ENCODE measurements around the gene ADIG.

ADIG gene

DNA sequence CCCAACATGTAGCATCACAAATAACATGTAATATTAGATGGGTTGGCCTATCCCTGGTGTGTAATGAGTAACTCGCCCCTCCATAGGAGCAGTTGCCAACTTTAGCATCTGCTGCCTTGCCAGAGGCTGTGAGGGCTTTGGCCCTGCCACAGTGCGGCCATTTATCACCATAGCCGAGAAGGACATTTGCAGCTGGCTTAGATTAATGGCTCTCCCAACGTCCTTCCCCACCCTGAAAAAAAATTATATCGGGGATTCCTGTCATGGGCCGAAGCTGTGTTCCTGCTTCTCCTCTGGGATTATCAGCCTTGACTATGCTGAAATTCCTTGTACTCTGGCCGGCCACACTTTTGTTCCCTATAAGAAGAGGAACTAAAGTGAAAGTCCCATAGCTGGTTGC, 7.6 kb upstream of the ADIG start:
- Histone ChIP-seq H3K27me3 (ENCODE audit: control insufficient read depth, insufficient read depth, low read length) (no peaks in the 10 kb centered on the region), H3K4me3 (ENCODE audit: low read length) (no peak overlapping the region), H3K4me1 (ENCODE audit: control insufficient read depth, insufficient read depth, low read length) (no peaks in the 10 kb centered on the region), H3K27ac (ENCODE audit: low read length) (no peak overlapping the region), H3K36me3 (ENCODE audit: control insufficient read depth, insufficient read depth, low read length) (peaks cover 2% of the 10 kb centered on the region; the same call in 1 of the 2 replicates), H3K9me3 (ENCODE audit: control insufficient read depth, insufficient read depth, low read length) (no peaks in the 10 kb centered on the region)
- DNase-seq (ENCODE audit: low read depth, low spot score) = no peak
- no CpG with 5 or more reads among the region's 7 CpGs for WGBS (ENCODE audit: insufficient coverage, insufficient read length)

DNA sequence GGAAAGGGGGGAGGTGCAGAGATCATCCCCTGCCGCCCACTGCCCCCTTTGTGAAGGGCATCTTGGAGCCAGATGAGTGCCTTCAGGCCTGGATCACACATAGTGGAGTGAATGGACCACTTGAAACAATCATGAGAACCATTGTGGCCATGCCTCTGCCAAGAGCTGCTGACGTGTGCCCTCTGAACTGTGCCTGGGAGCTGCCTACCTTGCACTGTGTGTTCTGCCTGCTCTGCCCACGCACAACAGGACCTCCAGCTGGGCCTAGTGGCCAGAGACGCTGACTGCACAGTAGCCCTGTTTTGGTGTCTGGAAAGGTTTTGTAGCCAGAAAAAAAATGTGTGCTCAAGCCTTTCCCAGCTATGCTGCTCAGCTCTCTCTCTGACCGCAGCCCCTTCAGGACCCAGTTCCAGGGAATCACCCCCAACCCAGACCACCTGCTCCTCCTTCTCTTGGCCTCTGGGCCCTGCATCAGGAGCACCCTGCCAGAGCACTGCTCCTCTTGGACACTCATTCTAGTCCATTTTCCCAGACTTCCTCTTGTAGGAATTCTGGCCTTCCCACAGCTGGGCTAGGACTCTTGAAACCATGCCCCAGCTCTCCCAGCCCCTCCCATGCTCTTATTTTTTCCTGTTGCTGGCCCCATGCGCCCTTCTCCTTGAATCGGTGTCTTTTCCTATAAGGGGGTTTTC, 1.6 kb upstream of the ADIG start:
- Histone ChIP-seq H3K4me1 (ENCODE audit: control insufficient read depth, insufficient read depth, low read length) (no peaks in the 10 kb centered on the region; the same call in none of the 2 replicates), H3K27ac (ENCODE audit: low read length) (no peak overlapping the region), H3K27me3 (ENCODE audit: control insufficient read depth, insufficient read depth, low read length) (no peaks in the 10 kb centered on the region), H3K4me3 (ENCODE audit: low read length) (no peak overlapping the region), H3K36me3 (ENCODE audit: control insufficient read depth, insufficient read depth, low read length) (peaks cover 2% of the 10 kb centered on the region; the same call in 1 of the 2 replicates), H3K9me3 (ENCODE audit: control insufficient read depth, insufficient read depth, low read length) (no peaks in the 10 kb centered on the region)
- no CpG with 5 or more reads among the region's 7 CpGs for WGBS (ENCODE audit: insufficient coverage, insufficient read length)
- no peak for DNase-seq (ENCODE audit: low read depth, low spot score)

DNA sequence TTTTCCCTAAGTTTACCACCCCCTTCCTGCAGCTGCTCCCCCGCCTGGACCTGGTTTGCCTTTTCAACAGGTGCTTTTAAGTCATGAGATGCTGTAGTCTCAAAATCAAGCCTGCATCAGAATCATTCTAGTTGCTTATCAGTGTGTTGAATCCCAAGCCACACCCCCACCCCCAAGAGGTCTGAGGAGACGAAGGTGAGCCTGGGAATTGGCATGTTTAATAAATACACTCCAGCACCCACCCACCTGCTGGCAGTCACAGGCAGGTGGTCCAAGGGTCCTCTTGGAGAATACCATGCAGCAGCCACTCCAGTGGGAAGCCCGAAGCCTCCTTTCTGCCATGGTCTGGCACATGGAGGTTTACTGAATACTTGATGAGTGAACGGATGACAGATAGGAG, 1.1 kb upstream of the ADIG start:
- Histone ChIP-seq H3K4me1 (ENCODE audit: control insufficient read depth, insufficient read depth, low read length) (no peaks in the 10 kb centered on the region; the same call in none of the 2 replicates), H3K4me3 (ENCODE audit: low read length) (no peak overlapping the region), H3K9me3 (ENCODE audit: control insufficient read depth, insufficient read depth, low read length) (no peaks in the 10 kb centered on the region), H3K36me3 (ENCODE audit: control insufficient read depth, insufficient read depth, low read length) (no peaks in the 10 kb centered on the region), H3K27ac (ENCODE audit: low read length) (no peak overlapping the region), H3K27me3 (ENCODE audit: control insufficient read depth, insufficient read depth, low read length) (no peaks in the 10 kb centered on the region)
- no peak for DNase-seq (ENCODE audit: low read depth, low spot score)
- no CpG with 5 or more reads among the region's 4 CpGs for WGBS (ENCODE audit: insufficient coverage, insufficient read length)

DNA sequence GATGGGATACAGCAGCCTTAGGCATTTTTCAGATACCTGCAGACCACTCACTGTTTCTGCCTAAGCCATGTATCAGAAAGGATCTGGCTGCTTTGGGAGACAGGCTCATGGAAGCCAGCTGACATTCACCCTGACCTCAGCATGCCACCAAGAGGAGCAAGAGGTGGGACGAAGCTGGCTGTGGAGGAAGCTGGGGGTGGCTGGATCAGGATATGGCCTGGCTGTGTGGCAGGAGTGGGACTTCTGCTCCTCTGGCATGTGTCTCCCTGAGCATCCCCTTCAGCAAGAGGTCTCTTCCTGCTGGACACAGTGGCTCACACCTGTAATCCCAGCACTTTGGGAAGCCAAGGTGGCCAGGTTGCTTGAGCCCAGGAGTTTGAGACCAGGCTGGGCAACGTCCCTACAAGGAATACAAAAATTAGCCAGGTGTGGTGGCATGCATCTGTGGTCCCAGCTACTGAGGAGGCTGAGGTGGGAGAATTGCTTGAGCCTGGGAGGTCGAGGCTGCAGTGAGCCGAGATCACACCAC, 897 bp downstream of the ADIG start:
- H3K4me1 ChIP-seq (ENCODE audit: control insufficient read depth, insufficient read depth, low read length) = no peaks in the 10 kb centered on the region; the same call in none of the 2 replicates
- WGBS (ENCODE audit: insufficient coverage, insufficient read length) = no CpG with 5 or more reads among the region's 4 CpGs
- H3K27ac ChIP-seq (ENCODE audit: low read length) = no peak overlapping the region
- H3K4me3 ChIP-seq (ENCODE audit: low read length) = no peak overlapping the region
- H3K9me3 ChIP-seq (ENCODE audit: control insufficient read depth, insufficient read depth, low read length) = no peaks in the 10 kb centered on the region
- H3K27me3 ChIP-seq (ENCODE audit: control insufficient read depth, insufficient read depth, low read length) = no peaks in the 10 kb centered on the region
- DNase-seq (ENCODE audit: low read depth, low spot score) = no peak
- H3K36me3 ChIP-seq (ENCODE audit: control insufficient read depth, insufficient read depth, low read length) = no peaks in the 10 kb centered on the region

DNA sequence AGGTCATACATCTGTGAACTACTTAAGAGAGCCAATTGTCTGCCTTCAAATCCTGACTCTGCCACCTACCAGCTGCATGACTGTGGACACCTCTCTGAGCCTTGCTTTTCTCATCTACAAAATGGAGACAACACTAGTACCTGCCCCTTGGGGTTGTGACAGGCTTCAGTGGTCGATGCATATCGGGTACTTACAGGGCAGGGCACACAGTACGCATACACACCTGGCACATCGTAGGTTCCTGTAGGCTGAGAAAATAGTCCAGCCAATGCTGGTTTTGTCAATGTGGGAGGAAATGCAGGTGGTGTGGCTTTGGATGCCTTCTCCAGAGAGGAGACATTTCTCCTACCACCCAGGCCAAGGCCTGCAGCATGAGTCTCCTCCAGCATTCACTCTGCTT, 2.3 kb downstream of the ADIG start:
- no peaks in the 10 kb centered on the region for H3K9me3 ChIP-seq (ENCODE audit: control insufficient read depth, insufficient read depth, low read length)
- H3K27ac ChIP-seq (ENCODE audit: low read length) = no peak overlapping the region
- H3K27me3 ChIP-seq (ENCODE audit: control insufficient read depth, insufficient read depth, low read length) = no peaks in the 10 kb centered on the region
- no peaks in the 10 kb centered on the region for H3K36me3 ChIP-seq (ENCODE audit: control insufficient read depth, insufficient read depth, low read length)
- H3K4me3 ChIP-seq (ENCODE audit: low read length) = no peak overlapping the region
- DNase-seq (ENCODE audit: low read depth, low spot score) = no peak
- WGBS (ENCODE audit: insufficient coverage, insufficient read length) = no CpG with 5 or more reads among the region's 4 CpGs
- no peaks in the 10 kb centered on the region; the same call in none of the 2 replicates for H3K4me1 ChIP-seq (ENCODE audit: control insufficient read depth, insufficient read depth, low read length)

DNA sequence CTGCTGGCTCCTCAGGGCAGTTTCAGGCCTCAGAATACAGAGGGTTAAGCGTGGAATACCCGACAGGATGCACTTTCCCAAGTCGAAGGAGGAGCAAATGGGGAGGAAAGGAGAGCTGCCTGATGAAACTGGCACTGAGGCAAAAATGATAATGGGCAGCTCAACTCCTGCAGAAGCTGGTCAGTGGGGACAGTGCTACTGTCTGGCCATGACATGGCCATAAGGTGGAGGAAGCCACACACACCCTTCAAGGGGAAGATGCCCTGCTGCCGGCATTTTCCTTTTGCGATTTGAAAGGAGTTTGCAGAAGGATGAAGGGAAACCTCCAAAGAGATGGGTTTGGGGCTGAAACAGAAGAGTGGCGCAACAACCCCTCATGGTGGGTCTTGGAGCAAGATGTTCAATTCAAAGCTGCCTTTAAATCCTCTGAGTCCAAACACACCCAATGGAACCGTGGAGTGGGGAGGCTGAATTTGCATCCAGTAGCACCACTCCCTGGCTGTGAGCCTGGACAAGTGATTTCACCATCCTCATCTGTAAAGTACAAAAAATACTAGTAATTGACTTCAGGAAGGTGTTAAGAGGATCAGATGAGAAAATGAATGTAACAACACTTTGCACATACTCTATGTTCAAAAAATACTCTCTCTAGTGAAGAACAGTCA, 3.2 kb downstream of the ADIG start:
- no CpG with 5 or more reads among the region's 7 CpGs for WGBS (ENCODE audit: insufficient coverage, insufficient read length)
- H3K27me3 ChIP-seq (ENCODE audit: control insufficient read depth, insufficient read depth, low read length) = no peaks in the 10 kb centered on the region
- no peaks in the 10 kb centered on the region for H3K36me3 ChIP-seq (ENCODE audit: control insufficient read depth, insufficient read depth, low read length)
- no peak overlapping the region for H3K27ac ChIP-seq (ENCODE audit: low read length)
- no peaks in the 10 kb centered on the region for H3K9me3 ChIP-seq (ENCODE audit: control insufficient read depth, insufficient read depth, low read length)
- DNase-seq (ENCODE audit: low read depth, low spot score) = no peak
- no peaks in the 10 kb centered on the region; the same call in none of the 2 replicates for H3K4me1 ChIP-seq (ENCODE audit: control insufficient read depth, insufficient read depth, low read length)
- H3K4me3 ChIP-seq (ENCODE audit: low read length) = no peak overlapping the region

DNA sequence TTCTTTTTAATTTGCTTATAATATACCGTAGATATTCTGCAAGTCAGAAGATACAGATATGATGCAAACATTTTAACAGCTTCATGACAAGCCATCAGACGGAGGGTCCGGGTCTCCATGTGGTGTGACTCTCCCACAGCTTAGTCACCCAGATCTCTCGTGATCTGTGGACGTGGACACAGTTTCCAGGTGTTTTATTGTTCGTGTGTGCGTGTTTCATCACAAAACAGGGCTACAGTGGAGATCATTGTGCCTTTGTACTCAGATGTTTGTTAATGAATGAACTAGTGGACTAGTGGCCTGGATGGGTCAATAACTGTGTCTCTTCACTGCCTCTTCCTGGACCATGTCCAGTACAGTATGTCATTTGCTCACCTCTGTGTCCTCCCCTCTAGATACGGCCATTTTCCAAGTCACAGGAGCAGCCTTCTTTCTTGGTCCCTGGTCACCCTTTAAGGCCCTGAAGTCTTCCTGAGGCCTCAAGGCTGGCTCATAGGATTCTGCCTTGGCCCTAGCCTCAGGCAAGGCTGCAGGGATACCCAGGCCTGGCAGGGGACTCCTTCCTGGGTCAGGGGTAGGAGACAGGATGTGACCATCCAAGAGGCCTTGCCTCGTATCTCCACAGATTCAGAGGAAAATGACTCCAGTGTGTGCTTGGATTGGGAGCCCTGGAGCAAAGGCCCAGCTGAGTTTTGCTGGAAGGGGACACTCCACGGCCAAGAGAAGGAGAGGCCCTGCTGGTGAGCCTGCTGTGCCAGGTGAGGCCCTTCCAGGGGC, 4.6 kb downstream of the ADIG start:
- no CpG with 5 or more reads among the region's 10 CpGs for WGBS (ENCODE audit: insufficient coverage, insufficient read length)
- DNase-seq (ENCODE audit: low read depth, low spot score) = no peak
- Histone ChIP-seq H3K9me3 (ENCODE audit: control insufficient read depth, insufficient read depth, low read length) (no peaks in the 10 kb centered on the region), H3K4me3 (ENCODE audit: low read length) (no peak overlapping the region), H3K27ac (ENCODE audit: low read length) (no peak overlapping the region), H3K36me3 (ENCODE audit: control insufficient read depth, insufficient read depth, low read length) (no peaks in the 10 kb centered on the region), H3K27me3 (ENCODE audit: control insufficient read depth, insufficient read depth, low read length) (no peaks in the 10 kb centered on the region), H3K4me1 (ENCODE audit: control insufficient read depth, insufficient read depth, low read length) (no peaks in the 10 kb centered on the region; the same call in 1 of the 2 replicates)

DNA sequence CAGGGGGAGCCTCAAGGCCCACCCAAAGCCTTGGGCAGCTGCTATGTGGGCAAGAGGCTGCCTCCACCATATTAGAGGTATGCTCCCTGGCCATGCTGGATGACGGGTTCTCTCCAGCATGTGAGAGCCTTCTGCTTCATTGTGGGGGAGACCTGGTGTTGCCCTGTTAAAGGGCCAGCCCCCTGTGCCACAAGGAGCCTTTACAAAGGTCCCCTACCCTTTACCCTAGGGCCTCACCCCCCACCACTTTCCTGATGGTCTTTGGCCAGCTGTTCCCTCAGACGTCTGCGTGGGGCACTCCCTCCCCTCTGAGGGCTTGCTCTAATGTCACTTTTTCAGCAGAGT, 5.2 kb downstream of the ADIG start:
- Histone ChIP-seq H3K27ac (ENCODE audit: low read length) (no peak overlapping the region), H3K36me3 (ENCODE audit: control insufficient read depth, insufficient read depth, low read length) (no peaks in the 10 kb centered on the region), H3K9me3 (ENCODE audit: control insufficient read depth, insufficient read depth, low read length) (no peaks in the 10 kb centered on the region), H3K4me1 (ENCODE audit: control insufficient read depth, insufficient read depth, low read length) (no peaks in the 10 kb centered on the region), H3K27me3 (ENCODE audit: control insufficient read depth, insufficient read depth, low read length) (no peaks in the 10 kb centered on the region), H3K4me3 (ENCODE audit: low read length) (no peak overlapping the region)
- WGBS (ENCODE audit: insufficient coverage, insufficient read length) = no CpG with 5 or more reads among the region's 3 CpGs
- DNase-seq (ENCODE audit: low read depth, low spot score) = no peak

DNA sequence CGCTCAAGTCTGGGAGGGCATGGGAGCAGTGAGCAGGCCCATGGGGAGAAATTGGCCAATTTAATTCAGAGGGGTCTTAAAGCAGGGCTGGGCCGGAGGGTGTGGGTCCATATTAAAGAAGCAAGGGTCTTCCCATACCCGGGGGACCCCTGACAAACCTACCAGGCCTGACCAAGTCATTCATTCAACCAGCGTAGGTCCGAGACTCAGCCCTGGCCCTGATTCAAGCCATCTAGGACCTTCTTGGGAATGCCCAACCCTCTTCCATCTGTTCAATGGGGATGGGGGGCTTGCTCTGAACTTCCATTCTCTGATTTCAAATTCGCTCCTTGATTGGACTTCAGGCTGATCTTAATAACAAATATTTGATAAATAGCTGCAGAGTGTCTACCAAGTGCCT, 7.3 kb downstream of the ADIG start:
- Histone ChIP-seq H3K9me3 (ENCODE audit: control insufficient read depth, insufficient read depth, low read length) (no peaks in the 10 kb centered on the region), H3K36me3 (ENCODE audit: control insufficient read depth, insufficient read depth, low read length) (no peaks in the 10 kb centered on the region), H3K27ac (ENCODE audit: low read length) (no peak overlapping the region), H3K4me3 (ENCODE audit: low read length) (no peak overlapping the region), H3K4me1 (ENCODE audit: control insufficient read depth, insufficient read depth, low read length) (no peaks in the 10 kb centered on the region), H3K27me3 (ENCODE audit: control insufficient read depth, insufficient read depth, low read length) (no peaks in the 10 kb centered on the region)
- no CpG with 5 or more reads among the region's 6 CpGs for WGBS (ENCODE audit: insufficient coverage, insufficient read length)
- DNase-seq (ENCODE audit: low read depth, low spot score) = no peak

DNA sequence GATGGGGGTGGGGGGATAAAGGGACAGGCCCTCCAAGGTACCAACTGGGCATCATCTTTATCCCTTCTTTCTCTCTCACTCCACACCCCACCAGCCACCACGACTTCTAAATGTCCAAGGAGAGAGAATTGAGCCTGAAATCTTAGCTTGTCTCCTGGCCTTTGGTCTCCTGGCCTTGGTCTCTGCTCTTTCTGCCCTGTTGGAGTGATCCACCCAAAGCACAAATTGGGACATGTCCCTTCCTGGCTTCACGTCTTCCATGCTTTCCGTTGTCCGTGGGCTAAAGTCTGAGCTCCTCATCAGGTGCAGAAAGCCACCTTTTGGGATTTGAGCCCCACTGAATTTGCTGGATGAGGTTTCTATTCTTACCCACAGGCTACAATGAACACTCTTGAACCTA, 8.4 kb downstream of the ADIG start:
- H3K27me3 ChIP-seq (ENCODE audit: control insufficient read depth, insufficient read depth, low read length) = no peaks in the 10 kb centered on the region
- H3K27ac ChIP-seq (ENCODE audit: low read length) = no peak overlapping the region
- H3K9me3 ChIP-seq (ENCODE audit: control insufficient read depth, insufficient read depth, low read length) = no peaks in the 10 kb centered on the region
- no peaks in the 10 kb centered on the region for H3K36me3 ChIP-seq (ENCODE audit: control insufficient read depth, insufficient read depth, low read length)
- H3K4me3 ChIP-seq (ENCODE audit: low read length) = no peak overlapping the region
- H3K4me1 ChIP-seq (ENCODE audit: control insufficient read depth, insufficient read depth, low read length) = no peaks in the 10 kb centered on the region
- no peak for DNase-seq (ENCODE audit: low read depth, low spot score)
- no CpG with 5 or more reads among the region's 4 CpGs for WGBS (ENCODE audit: insufficient coverage, insufficient read length)
